Stimulated activated CD4-positive, alpha-beta T cell treated with anti-CD3 and anti-CD28 coated beads, TNF-alpha, amount 100 ng/mL, for 4 hours (primary cell): ENCODE measurements around the gene OR10A3.
A peak's percentile ranks its signal among the peaks of the same experiment; 100 is the strongest.
"Not testable (repeated sequence)": the region's sequence is repeated elsewhere in the genome, so short reads cannot be mapped to it uniquely, and the experiment has no call there.

Source experiments
- DNase-seq, 3 experiments: peaks; one replicate each; pipeline ENCODE4 v3.0.0-alpha.2; 2020; ENCODE audit warnings: low read depth in 3 of 3

Gene OR10A3

GRCh38 chr11:7941608-7942007 lies at the start of gene OR10A3:
OR10A3 (minus strand) TSS chr11:7941708; CDS start chr11:7939520, 2,188 bp downstream.
- DNase-seq, result no peak

GRCh38 chr11:7987560-7987883 lies 46.0 kb upstream of the OR10A3 start:
- not testable (repeated sequence) for DNase-seq

DNA sequence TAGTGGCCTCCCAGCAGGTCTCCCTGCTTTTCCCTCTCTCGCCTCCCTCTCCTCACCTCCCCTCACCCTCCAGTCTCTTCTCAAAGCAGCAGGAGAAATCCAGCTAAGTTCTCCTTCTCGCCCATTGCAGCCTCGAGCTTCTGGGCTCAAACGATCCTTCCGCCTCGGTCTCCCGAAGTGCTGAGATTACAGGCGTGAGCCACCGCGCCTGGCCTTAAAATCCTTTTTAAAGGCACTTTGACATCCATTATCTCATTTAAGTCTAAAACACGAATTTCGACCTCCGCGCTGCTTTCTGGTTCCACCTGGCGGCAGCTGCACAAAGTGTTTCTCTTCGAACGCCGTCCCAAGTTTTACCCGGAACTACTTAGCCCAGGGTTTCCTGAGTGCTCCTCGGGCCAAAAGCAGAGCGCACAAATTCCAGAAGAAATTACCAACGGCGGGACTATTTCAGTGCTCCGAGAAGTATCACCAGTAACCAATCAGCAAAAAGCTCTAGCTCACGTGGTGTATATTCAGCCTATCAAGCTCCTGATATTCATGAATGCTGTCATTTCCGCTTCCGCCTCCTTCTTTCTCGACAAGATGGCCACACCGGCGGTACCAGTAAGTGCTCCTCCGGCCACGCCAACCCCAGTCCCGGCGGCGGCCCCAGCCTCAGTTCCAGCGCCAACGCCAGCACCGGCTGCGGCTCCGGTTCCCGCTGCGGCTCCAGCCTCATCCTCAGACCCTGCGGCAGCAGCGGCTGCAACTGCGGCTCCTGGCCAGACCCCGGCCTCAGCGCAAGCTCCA lies 45.5 kb upstream of the OR10A3 start, which contains the start of gene EIF3F:
Gene EIF3F, plus strand, starts transcription at position 570 of the 792 bp plus-strand sequence. Its CDS starts 16 bp downstream, at position 586.
- peak; percentile 68 to 82 (median 79) for DNase-seq

DNA sequence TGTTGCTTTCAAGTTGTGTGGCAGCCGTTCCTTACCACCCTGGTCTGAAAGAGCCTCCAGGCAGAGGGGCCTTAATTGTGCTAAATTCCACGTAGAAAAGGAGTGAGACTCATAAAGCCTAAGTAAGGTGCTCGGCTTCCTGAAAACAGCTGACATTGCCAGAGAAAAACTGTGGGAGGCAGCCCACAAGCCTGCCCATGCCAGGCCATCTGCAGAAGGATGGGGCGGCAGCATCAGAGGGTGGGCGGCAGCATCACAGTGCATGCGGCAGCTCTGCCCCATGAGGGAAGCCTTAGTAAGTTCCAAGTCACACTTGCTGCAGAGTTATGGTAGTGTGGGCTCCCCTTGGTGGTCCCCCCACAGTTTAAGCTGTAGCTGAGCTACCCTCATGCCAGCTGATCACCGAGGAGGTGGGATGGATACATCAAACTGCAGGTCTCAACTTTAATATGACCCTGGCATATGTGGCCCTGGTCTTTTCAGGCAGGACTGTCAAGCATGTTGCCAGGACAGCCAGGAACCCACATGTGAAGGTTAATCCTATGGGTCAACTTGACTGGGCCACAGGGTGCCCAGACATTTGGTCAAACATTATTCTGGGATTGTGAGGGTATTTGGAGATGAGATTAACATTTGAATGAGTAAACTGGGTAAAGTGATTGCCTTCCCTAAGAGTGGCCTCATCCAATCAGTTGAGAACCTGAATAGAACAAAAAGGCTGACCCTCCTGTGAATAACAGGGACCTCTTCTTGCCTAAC lies 42.5 kb upstream of the OR10A3 start:
- DNase-seq, result no peak

- DNase-seq, result no peak
Measured at GRCh38 chr11:7982582-7983119, 41.1 kb upstream of the OR10A3 start.

GRCh38 chr11:7981619-7982157 lies 40.2 kb upstream of the OR10A3 start:
- no peak for DNase-seq

- no peak for DNase-seq
Measured at GRCh38 chr11:7977232-7977917, 35.9 kb upstream of the OR10A3 start.

DNA sequence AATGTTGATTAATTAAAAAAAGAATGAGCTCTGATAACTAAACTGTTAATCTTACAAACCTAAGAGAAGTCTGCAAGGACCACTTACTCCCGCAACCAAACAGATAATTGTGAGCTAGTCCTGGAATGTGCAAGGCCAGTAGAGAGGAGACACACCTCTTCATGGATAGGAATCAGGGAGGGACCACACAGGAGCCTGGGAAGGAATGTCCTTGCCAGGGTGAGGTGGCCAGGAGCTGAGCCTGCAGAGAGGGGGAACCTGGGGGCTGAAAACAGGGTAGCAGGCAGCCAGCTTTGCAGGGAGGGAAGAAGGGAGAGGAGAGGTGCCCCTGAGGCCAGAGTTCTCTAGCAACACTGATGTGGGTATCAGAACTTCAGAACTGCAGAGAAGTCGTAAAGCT lies 33.2 kb upstream of the OR10A3 start:
- DNase-seq, result no peak

GRCh38 chr11:7973011-7973410 lies 31.5 kb upstream of the OR10A3 start:
- no peak for DNase-seq

DNA sequence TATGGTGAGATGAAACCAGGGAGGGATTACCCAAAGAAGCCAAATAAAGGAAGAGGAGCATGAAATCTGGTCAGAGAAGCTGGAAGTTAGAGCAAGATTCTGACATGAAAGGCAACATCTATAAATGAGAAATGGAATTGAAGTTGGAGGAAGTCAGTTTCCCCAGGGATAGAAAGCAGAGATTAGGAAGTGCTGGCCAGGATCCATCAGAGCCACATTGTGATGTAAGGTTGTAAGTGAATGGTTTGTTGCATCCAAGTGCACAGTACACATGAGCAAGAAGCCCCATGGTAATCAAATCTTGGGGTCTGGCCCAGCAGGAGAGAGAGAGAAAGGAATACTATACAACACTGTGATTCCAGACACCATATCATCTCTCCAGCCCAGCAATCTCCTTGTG lies 30.3 kb upstream of the OR10A3 start:
- no peak for DNase-seq

DNA sequence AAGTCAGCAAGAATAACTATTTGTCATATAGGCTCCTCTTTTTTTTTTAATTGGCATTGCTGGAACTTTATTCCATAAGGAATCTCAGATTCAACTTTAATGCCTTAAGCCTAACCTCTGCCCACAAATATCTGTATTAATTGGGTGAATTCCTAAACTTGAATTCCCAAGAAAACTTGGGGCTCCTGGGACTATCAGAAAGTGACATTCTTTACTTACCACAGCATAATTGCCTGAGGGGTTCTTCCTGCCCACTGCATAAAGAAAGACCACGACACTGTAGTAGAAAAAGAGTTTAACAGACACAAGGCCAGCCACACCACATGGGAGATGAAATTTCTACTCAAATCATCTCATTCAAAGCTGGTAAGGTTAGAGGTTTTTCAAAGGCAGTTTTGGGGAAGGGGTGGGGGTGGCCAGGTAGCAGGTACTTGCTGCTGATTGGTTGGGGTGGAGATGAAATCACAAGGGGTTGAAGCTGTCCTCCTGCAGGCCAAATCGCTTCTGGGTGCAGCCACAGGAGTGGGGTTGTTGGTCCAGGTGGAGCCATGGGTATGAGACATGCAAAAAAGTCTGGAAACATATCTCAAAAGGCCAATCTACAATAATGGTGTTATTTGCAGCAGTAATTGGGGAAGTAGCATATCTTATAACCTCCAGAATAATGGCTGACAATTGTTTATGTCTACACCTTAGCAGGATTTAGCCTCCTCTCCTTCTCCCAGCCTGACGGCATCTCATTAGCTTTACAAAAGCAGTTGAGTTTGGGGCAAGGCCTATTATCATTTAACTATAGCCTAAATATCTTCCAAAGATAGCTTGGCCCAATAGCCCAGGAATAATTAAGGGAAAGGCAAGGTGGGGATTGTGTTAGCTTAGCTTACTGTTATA lies 28.5 kb upstream of the OR10A3 start:
- no peak for DNase-seq

DNA sequence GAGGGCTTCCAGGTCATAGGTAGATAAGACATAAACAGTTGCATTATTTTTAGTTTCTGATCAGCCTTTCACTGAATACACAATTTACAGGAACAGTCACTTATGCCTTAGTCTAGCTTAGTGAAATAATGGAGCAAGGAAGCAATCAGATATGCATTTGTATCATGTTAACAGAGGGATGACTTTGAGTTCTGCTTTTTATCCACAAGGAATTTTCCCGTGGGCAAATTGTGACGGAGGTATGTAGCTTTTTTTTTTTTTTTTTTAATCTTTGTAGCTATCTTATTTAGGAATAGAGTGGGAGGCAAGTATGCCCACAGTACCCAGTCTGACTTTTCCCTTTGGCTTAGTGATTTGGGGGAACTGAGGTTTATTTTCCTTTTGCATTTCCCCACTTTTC lies 27.2 kb upstream of the OR10A3 start:
- DNase-seq, result no peak

DNA sequence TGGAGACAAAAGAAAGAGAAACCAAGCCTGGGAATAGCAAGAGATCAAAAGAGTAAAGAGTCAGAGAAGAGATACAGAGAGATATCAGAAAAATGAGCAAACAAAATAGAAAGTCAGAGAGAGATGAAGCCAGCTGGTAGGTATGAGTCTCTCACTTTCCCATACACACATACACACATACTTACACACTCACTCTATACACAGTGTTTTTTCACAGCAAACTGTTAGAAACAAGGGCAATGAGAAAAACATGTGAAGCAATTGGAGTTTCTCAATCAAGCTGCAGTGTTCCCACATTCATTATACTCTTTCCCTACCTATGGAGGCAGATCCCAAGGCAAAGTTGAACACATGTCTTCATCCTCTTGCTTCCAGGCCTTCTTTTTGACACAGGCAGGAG lies 26.3 kb upstream of the OR10A3 start:
- no peak for DNase-seq

- no peak for DNase-seq
Measured at GRCh38 chr11:7967097-7967496, 25.6 kb upstream of the OR10A3 start.

DNA sequence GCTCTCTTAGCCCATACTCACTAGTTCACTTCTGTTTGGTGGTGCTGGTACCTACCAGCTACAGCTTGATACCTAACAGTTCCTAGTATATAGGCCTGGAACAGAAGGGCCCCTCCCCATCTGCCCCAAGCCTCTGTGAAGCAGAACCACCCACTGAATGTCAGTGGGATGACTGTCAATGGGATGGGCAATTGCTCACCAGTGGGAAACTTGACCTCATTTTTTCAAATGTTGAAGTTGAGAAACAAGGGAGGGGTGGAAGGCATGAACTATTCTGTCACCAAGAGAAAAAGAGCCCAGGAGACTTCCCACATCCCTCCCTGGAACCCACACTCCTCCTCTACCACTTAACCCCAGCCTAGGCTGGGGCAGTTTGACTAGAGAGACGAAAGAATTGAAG lies 23.9 kb upstream of the OR10A3 start, which contains the start of gene NLRP10:
Gene NLRP10, minus strand, starts transcription at position 62 of the 400 bp plus-strand sequence. CDS start 1,952 bp downstream, outside the sequence.
- no peak for DNase-seq

DNA sequence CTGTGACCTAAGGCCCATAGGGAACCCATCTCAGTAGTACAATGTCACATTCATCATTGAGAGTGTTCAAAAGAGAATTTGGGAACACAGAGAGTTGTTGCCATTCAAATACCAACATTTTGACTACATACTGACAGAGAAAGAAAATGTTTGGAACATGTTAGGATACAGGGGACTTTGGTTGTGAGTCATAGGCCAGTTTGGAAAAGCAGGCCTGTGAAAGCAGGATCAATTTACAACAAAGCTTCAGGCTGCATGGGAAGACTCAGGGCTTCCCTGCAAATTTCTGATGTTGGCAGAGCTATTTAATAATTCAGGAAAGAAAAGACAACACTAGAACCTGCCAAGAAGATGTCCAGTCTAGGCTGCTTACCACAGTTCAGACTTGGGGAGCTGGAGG lies 23.4 kb upstream of the OR10A3 start:
- no peak for DNase-seq

DNA sequence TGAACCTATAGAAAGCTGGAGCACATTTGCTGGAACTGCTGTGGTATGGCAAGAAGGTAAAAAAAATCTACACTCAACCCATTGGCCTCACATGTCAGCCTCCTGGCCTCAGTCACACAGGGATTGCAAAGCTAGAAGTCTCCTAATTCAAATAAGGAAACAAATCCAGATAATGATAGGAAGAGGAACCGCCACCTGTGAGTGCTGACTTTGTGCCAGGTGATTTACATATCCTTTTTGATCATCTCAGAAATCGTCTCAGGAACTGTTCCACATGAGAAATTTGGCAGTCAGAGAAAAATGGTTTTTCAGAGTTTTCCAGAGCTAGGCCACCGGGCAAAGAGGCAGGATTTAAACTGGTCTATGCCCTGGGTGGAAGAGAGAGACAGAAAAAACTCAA lies 22.8 kb upstream of the OR10A3 start:
- DNase-seq, result no peak

- DNase-seq, result no peak
Measured at GRCh38 chr11:7955191-7955590, 13.7 kb upstream of the OR10A3 start.

GRCh38 chr11:7949934-7950333 lies 8.4 kb upstream of the OR10A3 start:
- no peak for DNase-seq

- DNase-seq, result no peak
Measured at GRCh38 chr11:7944123-7944522, 2.6 kb upstream of the OR10A3 start.

- DNase-seq, result no peak
Measured at GRCh38 chr11:7941146-7941545, 362 bp downstream of the OR10A3 start.
